Retina (tissue), 1 donor: ENCODE results near the gene CUX1.
"Not testable (repeated sequence)": the region's sequence is repeated elsewhere in the genome, so short reads cannot be mapped to it uniquely, and the experiment has no call there.

Source experiments
- DNase-seq: peaks from one replicate; pipeline ENCODE4 v3.0.0-alpha.2; 2016

CUX1 gene

GRCh38 chr7:101854084-101854865, 36.8 kb downstream of the CUX1 start:
- no peak for DNase-seq

- no peak for DNase-seq
These were observed 39.3 kb downstream of the CUX1 start for GRCh38 chr7:101856473-101857357.

- no peak for DNase-seq
These were observed 40.0 kb downstream of the CUX1 start for GRCh38 chr7:101857358-101857811.

- no peak for DNase-seq
These were observed 41.3 kb downstream of the CUX1 start for GRCh38 chr7:101858437-101859385.

GRCh38 chr7:101859411-101860106, 42.1 kb downstream of the CUX1 start:
- no peak for DNase-seq

- DNase-seq = no peak
These were observed 43.1 kb downstream of the CUX1 start for GRCh38 chr7:101860316-101861217.

- DNase-seq = no peak
These were observed 43.9 kb downstream of the CUX1 start for GRCh38 chr7:101861218-101861775.

- no peak for DNase-seq
These were observed 45.1 kb downstream of the CUX1 start for GRCh38 chr7:101862280-101863220.

GRCh38 chr7:101863598-101863997, 46.2 kb downstream of the CUX1 start:
- DNase-seq = no peak

GRCh38 chr7:101864039-101864438, 46.6 kb downstream of the CUX1 start:
- no peak for DNase-seq

GRCh38 chr7:101865031-101865430, 47.6 kb downstream of the CUX1 start:
- DNase-seq = no peak

- DNase-seq = no peak
These were observed 48.0 kb downstream of the CUX1 start for GRCh38 chr7:101865455-101865854.

- DNase-seq = no peak
These were observed 48.9 kb downstream of the CUX1 start for GRCh38 chr7:101866328-101866727.

- no peak for DNase-seq
These were observed 49.8 kb downstream of the CUX1 start for GRCh38 chr7:101867265-101867664.

GRCh38 chr7:101867681-101868080, 50.3 kb downstream of the CUX1 start:
- not testable (repeated sequence) for DNase-seq

GRCh38 chr7:101868191-101868950, 50.9 kb downstream of the CUX1 start:
- DNase-seq = no peak

GRCh38 chr7:101869026-101869900, 51.8 kb downstream of the CUX1 start:
- no peak for DNase-seq

- no peak for DNase-seq
These were observed 52.5 kb downstream of the CUX1 start for GRCh38 chr7:101869901-101870290.
